ENCODE data around the gene C20orf204. TPM values are rescaled to one million over a fixed set of nuclear protein-coding genes. Genes with fewer than 3 reads are reported as not detected.

C20orf204 gene
- total and polyA plus RNA-seq, 2 of the 4 experiments (the other 2 are of a cell fraction): 0.09 to 0.18 TPM

DNA sequence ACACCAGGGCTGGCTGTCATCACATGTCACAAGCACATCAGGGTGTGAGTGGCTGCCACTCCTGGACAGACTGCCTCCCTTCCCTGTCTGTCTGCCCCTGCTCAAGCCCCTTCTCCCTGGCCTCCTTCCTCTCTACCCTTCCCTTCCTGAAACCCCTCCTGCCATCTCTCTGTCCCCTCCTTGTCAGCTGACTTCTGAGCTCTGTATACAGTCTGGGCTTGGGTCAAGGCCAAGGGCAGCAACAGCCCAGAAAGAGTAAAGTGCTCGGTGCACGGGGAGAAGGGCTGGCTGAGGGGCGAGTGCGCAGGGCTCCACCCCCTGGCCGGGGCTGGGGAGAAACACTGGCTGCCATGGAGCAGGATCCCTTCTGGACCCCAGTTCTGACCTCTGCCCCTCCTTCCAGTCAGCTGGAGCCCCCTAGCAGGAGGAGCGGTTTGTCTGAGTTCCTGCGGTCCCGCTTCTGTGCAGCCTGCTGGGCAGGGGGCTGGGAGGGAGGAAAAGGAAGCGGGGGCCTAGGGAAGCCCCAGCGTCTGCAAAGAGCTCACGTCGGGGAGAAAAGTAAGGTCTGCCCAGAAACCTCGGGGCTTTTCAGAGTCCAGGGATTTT, 46.2 kb downstream of the C20orf204 start:
- Histone ChIP-seq H4K91ac (ENCODE audit: insufficient read depth, low read depth, low read length) (no peak overlapping the region), H3K27ac (ENCODE audit: insufficient read depth, low read length) (no peak overlapping the region), H2BK120ac (ENCODE audit: low read depth, low read length) (no peak overlapping the region), H2AK9ac (replicated peaks; ENCODE audit: low read depth, low read length, poor library complexity) (peak overlapping the region; percentile 48), H3K4me1 (ENCODE audit: control insufficient read depth, insufficient read depth, low read length) (peaks cover 17% of the 10 kb centered on the region), H3K9me1 (ENCODE audit: insufficient read depth, low read length) (no peaks in the 10 kb centered on the region), H2AFZ (replicated peaks; ENCODE audit: low read length, poor library complexity) (peak overlapping the region; percentile 56), H4K8ac (ENCODE audit: low read depth in 2 of 2, low read length in 2 of 2) (no peak overlapping the region), H2BK20ac (ENCODE audit: low read depth, low read length) (no peak overlapping the region), H3K23ac (ENCODE audit: low read depth, low read length) (no peak overlapping the region), H2BK15ac (ENCODE audit: low read depth, low read length) (no peak overlapping the region), H4K20me1 (ENCODE audit: insufficient read depth, low read length) (peaks cover 15% of the 10 kb centered on the region), H3K4ac (ENCODE audit: low read depth, low read length) (no peak overlapping the region), H3K9me3 (ENCODE audit: control insufficient read depth, insufficient read depth, low read length) (peaks cover 5% of the 10 kb centered on the region; the same call in 1 of the 2 replicates), H3K36me3 (ENCODE audit: control insufficient read depth, insufficient read depth, low read length) (no peaks in the 10 kb centered on the region), H4K5ac (ENCODE audit: low read depth, low read length) (no peak overlapping the region), H2BK5ac (ENCODE audit: low read depth, low read length, poor library complexity, severe bottlenecking) (no peak overlapping the region), H3K79me1 (ENCODE audit: low read depth in 1 of 2, low read length in 2 of 2) (peaks cover 6 to 8% of the 10 kb centered on the region in 2 experiments; a peak in 3 of 4 replicates), H3K4me2 (ENCODE audit: low read depth, low read length) (no peak overlapping the region), H3K18ac (ENCODE audit: low read depth, low read length) (no peak overlapping the region), H3K4me3 (ENCODE audit: insufficient read depth, low read depth, low read length) (no peak overlapping the region), H3K14ac (replicated peaks; ENCODE audit: low read depth, low read length) (no peak overlapping the region), H3K9ac (ENCODE audit: low read depth, low read length) (no peak overlapping the region), H2AK5ac (ENCODE audit: low read depth, low read length) (no peak overlapping the region; the same call in 1 of the 2 replicates), H3K56ac (ENCODE audit: extremely low read depth, insufficient read depth, low read length) (no peak overlapping the region), H3K27me3 (ENCODE audit: control insufficient read depth, insufficient read depth, low read length) (peaks cover 41% of the 10 kb centered on the region)
- TF ChIP-seq POLR2A (IDR thresholded peaks at IDR 0.05; ENCODE audit: low read depth, low read length) (no peak), MAZ (IDR thresholded peaks at IDR 0.05; ENCODE audit: borderline replicate concordance, low read depth, low read length) (no peak), CEBPB (IDR thresholded peaks at IDR 0.05; ENCODE audit: low read depth, low read length) (no peak), CHD1 (IDR thresholded peaks at IDR 0.05; ENCODE audit: low read depth, low read length) (no peak), FOS (IDR thresholded peaks at IDR 0.05; ENCODE audit: low read depth, low read length) (no peak), MAFK (IDR thresholded peaks at IDR 0.05; ENCODE audit: low read depth, low read length) (no peak)
- TF ChIP-seq, protein P1, sequence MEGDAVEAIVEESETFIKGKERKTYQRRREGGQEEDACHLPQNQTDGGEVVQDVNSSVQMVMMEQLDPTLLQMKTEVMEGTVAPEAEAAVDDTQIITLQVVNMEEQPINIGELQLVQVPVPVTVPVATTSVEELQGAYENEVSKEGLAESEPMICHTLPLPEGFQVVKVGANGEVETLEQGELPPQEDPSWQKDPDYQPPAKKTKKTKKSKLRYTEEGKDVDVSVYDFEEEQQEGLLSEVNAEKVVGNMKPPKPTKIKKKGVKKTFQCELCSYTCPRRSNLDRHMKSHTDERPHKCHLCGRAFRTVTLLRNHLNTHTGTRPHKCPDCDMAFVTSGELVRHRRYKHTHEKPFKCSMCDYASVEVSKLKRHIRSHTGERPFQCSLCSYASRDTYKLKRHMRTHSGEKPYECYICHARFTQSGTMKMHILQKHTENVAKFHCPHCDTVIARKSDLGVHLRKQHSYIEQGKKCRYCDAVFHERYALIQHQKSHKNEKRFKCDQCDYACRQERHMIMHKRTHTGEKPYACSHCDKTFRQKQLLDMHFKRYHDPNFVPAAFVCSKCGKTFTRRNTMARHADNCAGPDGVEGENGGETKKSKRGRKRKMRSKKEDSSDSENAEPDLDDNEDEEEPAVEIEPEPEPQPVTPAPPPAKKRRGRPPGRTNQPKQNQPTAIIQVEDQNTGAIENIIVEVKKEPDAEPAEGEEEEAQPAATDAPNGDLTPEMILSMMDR (conservative IDR thresholded peaks at IDR 0.05; ENCODE audit: low read depth, low read length): no peak
- intact Hi-C loops (cut with micrococcal nuclease) (no loop called here), dilution Hi-C loops (cut with HindIII; ENCODE audit: low sequenced_read_pairs, unreplicated experiment) (no loop called here), in situ Hi-C loops (cut with MboI; ENCODE audit: low sequenced_read_pairs) (no loop called here)
- ATAC-seq (ENCODE audit: low read depth): no peak
- no peak for DNase-seq
- ChIA-PET CTCF (no interaction called here), POLR2A (ENCODE audit: unreplicated experiment) (no interaction called here)
- 29% methylated on average over 7 of the region's 13 CpGs; no CpG with 5 or more reads in 1 of the 2 experiments for WGBS, 2 experiments (ENCODE audit: extremely low coverage in 2 of 2, insufficient read length in 1 of 2)
- BruUV-seq (replicated peaks): no TSS peak

All from IMR-90 (cell line).